Right atrium auricular region (tissue), 2 donors: ENCODE results near the gene FGF7. TPM values are rescaled to one million over a fixed set of nuclear protein-coding genes. Genes with fewer than 3 reads are reported as not detected.

Source experiments
- DNase-seq: peaks from one replicate; pipeline ENCODE4 v3.0.0-alpha.2; 2019; ENCODE audit warnings: low spot score
- H3K27ac ChIP-seq, 2 donors: fragments of 200-600 bp; sonication (generic); 1 replicate in 1 of 2; 2 replicates in 1 of 2; pipeline ENCODE4 v1.5.1; 2016 to 2019
- H3K27me3 ChIP-seq, 2 donors: fragments of 200-600 bp; sonication (generic); one replicate each; pipeline versions ENCODE4 v1.5.1 to v1.6.0; 2017 to 2019
- H3K36me3 ChIP-seq: fragments of 200-600 bp; sonication (generic); one replicate; pipeline ENCODE4 v1.5.1; 2016
- H3K4me1 ChIP-seq, 2 donors: fragments of 200-600 bp; sonication (generic); one replicate each; pipeline versions ENCODE4 v1.5.1 to v1.6.0; 2017 to 2019
- H3K4me3 ChIP-seq, 2 donors: fragments of 200-600 bp; sonication (generic); 1 replicate in 1 of 2; 2 replicates in 1 of 2; pipeline ENCODE4 v1.5.1; 2017 to 2019; ENCODE audit warnings: mild to moderate bottlenecking in 1 of 2, moderate library complexity in 1 of 2
- H3K9me3 ChIP-seq, 2 donors: fragments of 200-600 bp; sonication (generic); one replicate each; pipeline ENCODE4 v1.5.1; 2019
- CTCF ChIP-seq, 2 donors: fragments of 200-600 bp; sonication (generic); IDR thresholded peaks; one replicate each; pipeline ENCODE4 v1.5.1; 2019; ENCODE audit warnings: antibody characterized with exemption in 2 of 2
- total RNA-seq, 2 donors: library from RNA; depleted of rRNA; stranded (reverse); fragments of >200 nt; gene quantifications; one replicate each; pipeline ENCODE4 v1.1.0, GENCODE V29; 2016

FGF7 gene
- total RNA-seq, 2 donors from 2014 or later: 27.2 to 28.5 TPM

- Histone ChIP-seq H3K4me3 (no peak overlapping the region), H3K27me3 (no peaks in the 10 kb centered on the region), H3K27ac (no peak overlapping the region), H3K36me3 (no peaks in the 10 kb centered on the region), H3K4me1 (no peaks in the 10 kb centered on the region), H3K9me3 (no peaks in the 10 kb centered on the region)
- DNase-seq: no peak
- no peak for TF ChIP-seq CTCF (IDR thresholded peaks at IDR 0.05)
Observed at GRCh38 chr15:49406352-49407118, 16.5 kb upstream of the FGF7 start.

GRCh38 chr15:49410641-49411040, 12.4 kb upstream of the FGF7 start:
- no peak overlapping the region for H3K27ac ChIP-seq
- no peaks in the 10 kb centered on the region for H3K9me3 ChIP-seq
- TF ChIP-seq CTCF (IDR thresholded peaks at IDR 0.05): no peak
- H3K4me1 ChIP-seq: no peaks in the 10 kb centered on the region
- H3K36me3 ChIP-seq: no peaks in the 10 kb centered on the region
- H3K27me3 ChIP-seq: no peaks in the 10 kb centered on the region
- no peak overlapping the region for H3K4me3 ChIP-seq
- DNase-seq: no peak

DNA sequence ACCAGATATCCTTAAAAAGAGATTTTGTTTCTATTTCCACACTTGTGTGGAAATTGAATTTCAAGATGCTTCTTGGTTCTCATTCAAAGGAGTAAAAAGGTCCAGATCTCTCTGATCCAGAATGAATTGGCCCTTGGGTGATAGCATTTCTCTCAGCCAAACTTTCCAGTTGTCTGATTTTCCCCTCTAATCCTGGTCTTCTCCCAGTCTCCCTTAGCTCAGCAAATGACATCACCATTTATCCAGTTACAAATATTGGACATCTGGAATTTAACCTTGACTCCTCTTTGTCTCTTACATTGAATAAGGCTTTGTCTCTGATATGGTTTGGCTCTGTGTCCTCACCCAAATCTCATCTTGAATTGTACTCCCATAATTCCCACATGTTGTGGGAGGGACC, 10.2 kb upstream of the FGF7 start:
- Histone ChIP-seq H3K4me1 (no peaks in the 10 kb centered on the region), H3K9me3 (no peaks in the 10 kb centered on the region), H3K36me3 (no peaks in the 10 kb centered on the region), H3K27ac (no peak overlapping the region), H3K27me3 (no peaks in the 10 kb centered on the region), H3K4me3 (no peak overlapping the region)
- TF ChIP-seq CTCF (IDR thresholded peaks at IDR 0.05): no peak
- no peak for DNase-seq

- Histone ChIP-seq H3K4me3 (no peak overlapping the region), H3K9me3 (no peaks in the 10 kb centered on the region), H3K27me3 (no peaks in the 10 kb centered on the region), H3K27ac (no peak overlapping the region), H3K36me3 (no peaks in the 10 kb centered on the region), H3K4me1 (no peaks in the 10 kb centered on the region)
- no peak for TF ChIP-seq CTCF (IDR thresholded peaks at IDR 0.05)
- DNase-seq: no peak
Observed at GRCh38 chr15:49415149-49415548, 7.9 kb upstream of the FGF7 start.

DNA sequence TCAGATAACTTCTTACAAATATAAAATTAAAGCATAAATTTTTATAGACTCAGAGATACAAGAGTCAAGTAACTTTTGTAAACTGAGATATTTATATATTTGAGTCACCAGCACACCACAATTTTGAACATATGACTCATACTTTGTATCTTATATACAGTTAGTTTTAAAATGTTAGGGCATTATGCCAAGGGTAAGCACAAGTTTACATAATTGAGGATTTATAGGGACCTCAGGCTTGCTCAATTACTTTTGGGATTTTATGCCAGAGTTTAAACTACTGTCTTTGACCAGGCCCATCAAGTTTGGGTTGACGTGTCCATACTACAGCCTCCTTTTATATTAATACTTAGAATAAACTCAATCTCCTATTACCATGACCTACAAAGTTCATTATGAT, 7.4 kb upstream of the FGF7 start:
- no peak for DNase-seq
- Histone ChIP-seq H3K27ac (no peak overlapping the region), H3K4me1 (no peaks in the 10 kb centered on the region), H3K4me3 (no peak overlapping the region), H3K27me3 (no peaks in the 10 kb centered on the region), H3K9me3 (no peaks in the 10 kb centered on the region), H3K36me3 (no peaks in the 10 kb centered on the region)
- TF ChIP-seq CTCF (IDR thresholded peaks at IDR 0.05): no peak

DNA sequence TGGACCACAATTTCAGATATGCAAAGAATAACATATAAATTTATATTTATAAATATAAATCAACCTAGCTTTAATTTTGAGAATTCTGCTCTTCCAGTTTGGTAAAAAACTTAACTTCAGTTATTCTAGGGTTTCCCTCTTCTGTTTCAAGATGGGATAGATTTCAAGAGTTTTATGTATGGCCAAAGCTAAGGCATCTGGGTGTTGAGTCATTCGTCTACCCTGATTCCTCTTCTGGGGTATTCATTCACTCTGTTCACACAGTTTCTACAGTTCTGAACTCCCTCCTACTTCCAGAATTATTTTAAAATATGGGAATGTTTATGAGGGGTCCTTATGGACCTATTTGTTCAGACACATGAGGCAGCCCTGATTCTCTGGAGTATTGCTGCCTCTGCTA, 4.2 kb upstream of the FGF7 start:
- Histone ChIP-seq H3K27ac (no peak overlapping the region), H3K4me3 (no peak overlapping the region), H3K36me3 (no peaks in the 10 kb centered on the region), H3K4me1 (no peaks in the 10 kb centered on the region), H3K9me3 (no peaks in the 10 kb centered on the region), H3K27me3 (no peaks in the 10 kb centered on the region)
- no peak for TF ChIP-seq CTCF (IDR thresholded peaks at IDR 0.05)
- no peak for DNase-seq
